Glutamatergic neuron (in vitro differentiated cells): ENCODE data around the gene BHLHA15. TPM values are rescaled to one million over a fixed set of nuclear protein-coding genes. Genes with fewer than 3 reads are reported as not detected.

Experiments
- DNase-seq: peaks from one replicate; pipeline ENCODE4 v3.0.0; 2022
- H3K27ac Mint-ChIP-seq: one replicate; pipeline ENCODE4 v1.8.0; 2020; ENCODE audit warnings: mild to moderate bottlenecking, mixed read lengths, inconsistent platforms; ENCODE audit not compliant: unreplicated experiment
- H3K27me3 Mint-ChIP-seq: one replicate; pipeline ENCODE4 v1.8.0; 2020; ENCODE audit warnings: mild to moderate bottlenecking, moderate library complexity, mixed read lengths, inconsistent platforms; ENCODE audit not compliant: unreplicated experiment
- H3K36me3 Mint-ChIP-seq: one replicate; pipeline ENCODE4 v1.8.0; 2020; ENCODE audit warnings: mild to moderate bottlenecking, mixed read lengths, inconsistent platforms; ENCODE audit not compliant: unreplicated experiment
- H3K4me1 Mint-ChIP-seq: one replicate; pipeline ENCODE4 v1.8.0; 2020; ENCODE audit warnings: mild to moderate bottlenecking, low read depth, mixed read lengths, inconsistent platforms; ENCODE audit not compliant: unreplicated experiment
- H3K4me3 Mint-ChIP-seq: one replicate; pipeline ENCODE4 v1.8.0; 2020; ENCODE audit warnings: mild to moderate bottlenecking, mixed read lengths, inconsistent platforms; ENCODE audit not compliant: unreplicated experiment
- H3K9me3 Mint-ChIP-seq: one replicate; pipeline ENCODE4 v1.8.0; 2020; ENCODE audit warnings: mild to moderate bottlenecking, moderate library complexity, mixed read lengths, inconsistent platforms; ENCODE audit not compliant: unreplicated experiment
- total RNA-seq: library from RNA; stranded (reverse); fragmentation: NEBNext Ultra II Directional; extraction: Animal tissue kit (Norgen Biotek cat#: 25700); gene quantifications from one replicate; pipeline ENCODE4 v1.2.1, GENCODE V29; 2021; ENCODE audit not compliant: unreplicated experiment
- TF ChIP-seq, protein P1 (sequence below): fragments of 200-600 bp; sonication (generic); IDR thresholded peaks from one replicate; pipeline ENCODE4 v1.5.0; 2021; ENCODE audit not compliant: partially characterized antibody, unreplicated experiment

BHLHA15 gene
- total RNA-seq, 1 donor from 2014 or later: not detected

DNA sequence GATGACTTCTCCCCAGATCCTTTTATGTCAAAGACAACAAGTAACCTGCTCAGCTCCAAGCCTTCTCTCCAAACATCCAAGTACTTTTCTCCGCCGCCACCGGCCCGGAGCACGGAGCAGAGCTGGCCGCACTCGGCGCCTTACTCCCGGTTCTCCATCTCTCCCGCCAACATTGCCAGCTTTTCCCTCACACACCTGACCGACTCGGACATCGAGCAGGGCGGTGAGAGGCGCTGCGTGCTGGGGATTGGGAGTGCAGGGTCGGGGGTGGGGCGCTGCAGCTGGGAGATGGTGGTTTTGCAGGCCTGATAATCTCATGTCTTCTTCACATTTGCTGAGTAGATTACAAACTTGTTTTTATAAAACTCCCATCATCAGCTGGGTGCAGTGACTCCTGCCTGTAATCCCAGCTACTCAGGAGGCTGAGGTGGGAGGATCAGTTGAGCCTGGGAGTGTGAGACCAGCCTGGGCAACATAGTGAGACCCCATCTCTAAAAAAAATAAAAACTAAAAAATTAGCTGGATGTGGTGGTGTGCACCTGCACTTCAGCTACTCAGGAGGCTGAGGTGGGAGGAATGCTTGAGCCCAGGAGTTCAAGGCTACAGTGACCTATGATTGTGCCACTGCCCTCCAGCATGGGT is 7.2 kb upstream of the BHLHA15 start:
- H3K9me3 Mint-ChIP-seq: peaks cover 2% of the 10 kb centered on the region
- TF ChIP-seq, protein P1, sequence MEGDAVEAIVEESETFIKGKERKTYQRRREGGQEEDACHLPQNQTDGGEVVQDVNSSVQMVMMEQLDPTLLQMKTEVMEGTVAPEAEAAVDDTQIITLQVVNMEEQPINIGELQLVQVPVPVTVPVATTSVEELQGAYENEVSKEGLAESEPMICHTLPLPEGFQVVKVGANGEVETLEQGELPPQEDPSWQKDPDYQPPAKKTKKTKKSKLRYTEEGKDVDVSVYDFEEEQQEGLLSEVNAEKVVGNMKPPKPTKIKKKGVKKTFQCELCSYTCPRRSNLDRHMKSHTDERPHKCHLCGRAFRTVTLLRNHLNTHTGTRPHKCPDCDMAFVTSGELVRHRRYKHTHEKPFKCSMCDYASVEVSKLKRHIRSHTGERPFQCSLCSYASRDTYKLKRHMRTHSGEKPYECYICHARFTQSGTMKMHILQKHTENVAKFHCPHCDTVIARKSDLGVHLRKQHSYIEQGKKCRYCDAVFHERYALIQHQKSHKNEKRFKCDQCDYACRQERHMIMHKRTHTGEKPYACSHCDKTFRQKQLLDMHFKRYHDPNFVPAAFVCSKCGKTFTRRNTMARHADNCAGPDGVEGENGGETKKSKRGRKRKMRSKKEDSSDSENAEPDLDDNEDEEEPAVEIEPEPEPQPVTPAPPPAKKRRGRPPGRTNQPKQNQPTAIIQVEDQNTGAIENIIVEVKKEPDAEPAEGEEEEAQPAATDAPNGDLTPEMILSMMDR: no peak
- DNase-seq: no peak
- no peak overlapping the region for H3K4me3 Mint-ChIP-seq
- H3K36me3 Mint-ChIP-seq: no peaks in the 10 kb centered on the region
- no peaks in the 10 kb centered on the region for H3K27me3 Mint-ChIP-seq
- peaks cover 9% of the 10 kb centered on the region for H3K4me1 Mint-ChIP-seq
- H3K27ac Mint-ChIP-seq: no peak overlapping the region

DNA sequence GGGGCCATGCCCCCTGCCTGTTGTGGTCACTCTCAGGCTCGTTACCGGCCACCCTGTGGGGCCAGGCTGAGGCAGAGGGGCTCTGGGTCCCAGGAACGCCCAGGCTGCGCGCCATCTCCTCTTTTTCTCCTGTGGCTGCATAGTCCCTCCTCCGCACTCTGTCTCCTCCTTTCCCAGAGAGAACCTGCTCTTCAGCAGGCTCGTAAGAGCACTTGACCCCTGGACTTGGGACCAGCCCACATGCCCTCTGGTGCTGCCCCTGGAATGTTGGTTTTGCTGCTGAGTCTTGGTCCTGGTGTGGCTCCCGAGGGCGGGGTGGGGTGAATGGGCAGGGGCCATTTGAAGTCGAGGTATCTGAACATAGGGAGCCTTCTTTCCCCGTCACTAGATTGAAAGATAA is 6.6 kb upstream of the BHLHA15 start:
- peaks cover 1% of the 10 kb centered on the region for H3K27me3 Mint-ChIP-seq
- TF ChIP-seq, protein P1: no peak
- no peak for DNase-seq
- H3K4me3 Mint-ChIP-seq: no peak overlapping the region
- H3K9me3 Mint-ChIP-seq: peaks cover 7% of the 10 kb centered on the region
- H3K27ac Mint-ChIP-seq: no peak overlapping the region
- H3K4me1 Mint-ChIP-seq: peaks cover 9% of the 10 kb centered on the region
- no peaks in the 10 kb centered on the region for H3K36me3 Mint-ChIP-seq

DNA sequence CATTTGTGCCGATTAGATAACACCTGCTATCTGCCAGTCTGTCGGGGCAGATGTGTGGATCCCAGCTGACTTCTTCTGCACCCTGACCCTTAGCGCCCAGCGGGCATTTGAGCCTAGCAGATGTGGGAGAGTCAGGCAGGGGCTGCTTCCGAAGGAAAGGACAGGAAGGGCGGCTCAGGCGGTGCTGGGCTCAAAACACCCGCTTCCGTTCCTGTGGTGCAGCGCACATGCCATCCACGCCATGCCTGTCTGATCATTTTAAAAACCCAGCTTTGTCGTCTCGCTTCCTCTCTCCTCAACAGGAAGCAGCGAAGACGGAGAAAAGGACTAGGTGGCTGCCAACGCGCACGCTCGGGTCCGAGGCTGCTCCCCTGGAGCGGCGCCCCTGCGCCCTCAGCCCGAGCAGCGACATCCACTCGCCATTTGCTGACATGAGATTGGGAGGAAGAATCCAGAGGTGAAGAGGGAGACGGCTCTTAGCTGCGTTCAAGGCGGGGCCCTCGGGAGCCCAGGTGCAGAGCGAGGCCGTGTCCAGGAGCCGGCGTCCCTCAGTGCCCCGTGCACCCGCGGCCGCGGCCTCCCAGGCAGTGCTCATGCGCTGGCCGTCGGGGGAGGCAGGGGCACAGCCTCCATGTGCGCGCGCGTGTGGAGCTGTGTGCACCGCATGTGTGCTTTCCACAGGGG is 5.9 kb upstream of the BHLHA15 start:
- Mint-ChIP-seq H3K36me3 (no peaks in the 10 kb centered on the region), H3K9me3 (peaks cover 9% of the 10 kb centered on the region), H3K27me3 (peaks cover 6% of the 10 kb centered on the region), H3K4me3 (no peak overlapping the region), H3K4me1 (peaks cover 9% of the 10 kb centered on the region), H3K27ac (no peak overlapping the region)
- TF ChIP-seq, protein P1: no peak
- no peak for DNase-seq

DNA sequence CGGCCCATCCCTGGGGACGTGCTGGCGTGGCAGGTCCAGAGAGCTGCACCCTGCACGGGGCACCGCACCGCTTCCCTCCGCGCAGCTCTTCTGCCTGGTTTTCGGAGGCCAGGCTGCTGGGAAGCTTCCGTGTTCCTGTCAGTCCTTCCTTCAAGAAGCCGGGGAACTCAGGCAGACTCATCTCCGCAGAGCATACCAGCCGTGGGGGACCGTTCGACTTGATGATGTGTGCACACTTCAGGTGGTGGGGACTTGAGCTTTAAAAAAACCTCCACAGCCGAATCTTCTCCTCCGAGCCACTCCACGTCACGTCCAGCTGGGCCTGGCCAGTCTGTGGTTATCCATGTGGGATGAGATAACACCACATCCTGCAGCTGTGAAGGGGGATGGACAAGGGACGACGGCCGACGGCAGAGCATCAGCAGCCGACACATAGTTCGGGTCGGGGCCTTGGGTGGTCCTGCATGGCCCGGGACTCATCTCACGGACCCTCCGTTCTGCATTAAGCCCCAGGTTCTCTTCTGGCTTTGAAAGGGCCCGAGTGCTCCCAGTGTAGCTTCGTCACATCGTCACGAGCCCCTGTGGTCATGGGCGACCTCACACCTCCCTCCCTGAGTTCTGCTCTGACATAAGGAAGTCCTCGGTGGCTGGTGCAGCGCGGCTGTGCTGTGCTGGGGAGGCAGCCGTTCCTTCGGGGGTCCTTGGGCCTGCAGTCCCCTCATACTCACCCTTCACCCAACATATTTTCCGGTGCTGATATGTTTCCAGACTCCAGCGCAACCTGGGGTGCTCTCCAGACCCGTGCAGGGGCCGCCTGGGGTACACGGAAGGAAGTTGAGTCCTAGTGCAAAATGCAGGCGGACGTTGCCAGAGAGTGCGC is 4.5 kb upstream of the BHLHA15 start:
- Mint-ChIP-seq H3K4me3 (no peak overlapping the region), H3K36me3 (no peaks in the 10 kb centered on the region), H3K27me3 (peaks cover 7% of the 10 kb centered on the region), H3K9me3 (peaks cover 10% of the 10 kb centered on the region), H3K4me1 (peaks cover 9% of the 10 kb centered on the region), H3K27ac (no peak overlapping the region)
- TF ChIP-seq, protein P1: no peak
- no peak for DNase-seq
